ENCODE measurements around the gene SP6. TPM values are rescaled to one million over a fixed set of nuclear protein-coding genes. Genes with fewer than 3 reads are reported as not detected.
A peak's percentile ranks its signal among the peaks of the same experiment; 100 is the strongest.

The SP6 gene
- total and polyA plus RNA-seq, 2 of the 4 experiments (the other 2 are of a cell fraction) = under 0.01 to 0.31 TPM

- Histone ChIP-seq H4K20me1 (ENCODE audit: insufficient read depth, low read length) (no peaks in the 10 kb centered on the region), H3K4me3 (ENCODE audit: insufficient read depth, low read depth, low read length) (no peak overlapping the region), H3K36me3 (ENCODE audit: control insufficient read depth, insufficient read depth, low read length) (no peaks in the 10 kb centered on the region), H3K4me1 (ENCODE audit: control insufficient read depth, insufficient read depth, low read length) (peaks cover 19% of the 10 kb centered on the region), H3K4ac (ENCODE audit: low read depth, low read length) (no peak overlapping the region), H3K27ac (ENCODE audit: insufficient read depth, low read length) (no peak overlapping the region), H4K5ac (ENCODE audit: low read depth, low read length) (no peak overlapping the region), H3K9me3 (ENCODE audit: control insufficient read depth, insufficient read depth, low read length) (no peaks in the 10 kb centered on the region), H2AK9ac (replicated peaks; ENCODE audit: low read depth, low read length, poor library complexity) (no peak overlapping the region), H3K9me1 (ENCODE audit: insufficient read depth, low read length) (no peaks in the 10 kb centered on the region), H2AFZ (replicated peaks; ENCODE audit: low read length, poor library complexity) (no peak overlapping the region), H4K91ac (ENCODE audit: insufficient read depth, low read depth, low read length) (no peak overlapping the region), H3K56ac (ENCODE audit: extremely low read depth, insufficient read depth, low read length) (no peak overlapping the region), H3K4me2 (ENCODE audit: low read depth, low read length) (no peak overlapping the region), H2AK5ac (ENCODE audit: low read depth, low read length) (no peak overlapping the region), H2BK120ac (ENCODE audit: low read depth, low read length) (no peak overlapping the region), H3K27me3 (ENCODE audit: control insufficient read depth, insufficient read depth, low read length) (peaks cover 37% of the 10 kb centered on the region), H3K18ac (ENCODE audit: low read depth, low read length) (no peak overlapping the region), H2BK15ac (ENCODE audit: low read depth, low read length) (no peak overlapping the region), H3K79me1 (ENCODE audit: low read depth in 1 of 2, low read length in 2 of 2) (no peaks in the 10 kb centered on the region), H4K8ac (ENCODE audit: low read depth in 2 of 2, low read length in 2 of 2) (no peak overlapping the region), H3K9ac (ENCODE audit: low read depth, low read length) (no peak overlapping the region), H2BK5ac (ENCODE audit: low read depth, low read length, poor library complexity, severe bottlenecking) (no peak overlapping the region), H3K14ac (replicated peaks; ENCODE audit: low read depth, low read length) (no peak overlapping the region), H2BK20ac (ENCODE audit: low read depth, low read length) (no peak overlapping the region), H3K23ac (ENCODE audit: low read depth, low read length) (0 out of 2 replicates have a peak overlapping the region, but pooled peaks have one; percentile 28)
- ChIA-PET POLR2A (ENCODE audit: unreplicated experiment) (no interaction called here), CTCF (interaction anchor here (0.7 kb wide), 1 partner anchor 16 kb away, joined by 5 read pairs; no protein-coding TSS in a partner anchor)
- ATAC-seq (ENCODE audit: low read depth) (peak; percentile 22), DNase-seq (no peak)
- in situ Hi-C loops (cut with MboI; ENCODE audit: low sequenced_read_pairs) (no loop called here), intact Hi-C loops (cut with micrococcal nuclease) (no loop called here), dilution Hi-C loops (cut with HindIII; ENCODE audit: low sequenced_read_pairs, unreplicated experiment) (no loop called here)
- TF ChIP-seq ELK1 (IDR thresholded peaks at IDR 0.05; ENCODE audit: borderline replicate concordance, low read depth, low read length) (no peak), BHLHE40 (IDR thresholded peaks at IDR 0.05; ENCODE audit: low read depth, low read length) (no peak)
- BruUV-seq (replicated peaks) = no TSS peak
- WGBS, 2 experiments (ENCODE audit: extremely low coverage in 2 of 2, insufficient read length in 1 of 2) = 44% methylated on average over 3 of the region's 11 CpGs; no CpG with 5 or more reads in 1 of the 2 experiments
These were observed 24.3 kb upstream of the SP6 start for GRCh38 chr17:47875011-47875985.
